ENCODE measurements around the gene SEC14L3. TPM values are rescaled to one million over a fixed set of nuclear protein-coding genes. Genes with fewer than 3 reads are reported as not detected.

Gene SEC14L3
- polyA plus RNA-seq, 3 donors = not detected

DNA sequence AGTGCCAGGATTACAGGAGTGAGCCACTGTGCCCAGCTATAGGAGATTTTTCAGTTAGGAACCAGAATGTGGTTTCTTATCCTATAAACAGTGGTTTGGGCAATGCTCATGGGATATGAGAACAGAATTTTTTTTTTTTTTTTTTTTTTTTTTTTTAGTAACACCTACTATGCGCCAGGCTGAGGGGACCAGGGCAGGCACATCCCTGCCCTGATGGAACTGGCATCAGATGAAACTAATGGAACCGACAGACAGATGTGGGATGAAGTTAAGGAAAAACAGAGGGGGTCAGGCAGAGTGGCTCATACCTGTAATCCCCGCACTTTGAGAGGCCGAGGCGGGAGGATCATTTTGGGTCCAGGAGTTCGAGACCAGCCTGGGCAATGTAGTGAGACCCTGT, 28.8 kb upstream of the SEC14L3 start:
- WGBS (ENCODE audit: insufficient coverage) = 100% methylated on average over 2 of the region's 6 CpGs
- Histone ChIP-seq H3K79me2 (ENCODE audit: insufficient read depth, low read length) (no peaks in the 10 kb centered on the region), H3K27ac (ENCODE audit: low read depth in 1 of 2, low read length in 2 of 2) (no peak overlapping the region), H3K4me3 (replicated peaks in 1 of 3; ENCODE audit: low read depth in 2 of 3, low read length in 3 of 3) (no peak overlapping the region), H3K9me3 (replicated peaks in 1 of 2; ENCODE audit: control insufficient read depth in 1 of 2, insufficient read depth in 1 of 2, low read length in 2 of 2) (no peaks in the 10 kb centered on the region), H4K20me1 (ENCODE audit: insufficient read depth, low read length) (no peaks in the 10 kb centered on the region), H2AFZ (ENCODE audit: insufficient read depth, low read depth, low read length, poor library complexity, severe bottlenecking) (no peak overlapping the region), H3K27me3 (ENCODE audit: control insufficient read depth in 2 of 2, insufficient read depth in 2 of 2, low read length in 2 of 2) (peaks cover 2 to 17% of the 10 kb centered on the region in 2 donors), H3K9ac (ENCODE audit: insufficient read depth, low read length, poor library complexity, severe bottlenecking) (no peak overlapping the region), H3K4me2 (replicated peaks; ENCODE audit: extremely low read depth, low read length, poor library complexity, severe bottlenecking) (no peak overlapping the region), H3K36me3 (replicated peaks in 1 of 2; ENCODE audit: control insufficient read depth in 1 of 2, insufficient read depth in 2 of 2, low read length in 2 of 2) (no peaks in the 10 kb centered on the region), H3K4me1 (ENCODE audit: control insufficient read depth in 1 of 2, insufficient read depth in 2 of 2, low read length in 2 of 2) (no peaks in the 10 kb centered on the region)
- no peaks in the 10 kb centered on the region for H3K36me3 Mint-ChIP-seq
- peaks cover 0 to 13% (median 0%) of the 10 kb centered on the region in 7 donors for H3K9me3 Mint-ChIP-seq
- no peak for DNase-seq
- peaks cover 19 to 36% (median 31%) of the 10 kb centered on the region in 3 donors for H3K27me3 Mint-ChIP-seq (ENCODE audit: low read depth in 3 of 3)
- H3K27ac Mint-ChIP-seq = no peak overlapping the region
- no peak overlapping the region for H3K4me3 Mint-ChIP-seq
- no peaks in the 10 kb centered on the region for H3K4me1 Mint-ChIP-seq
- intact Hi-C loops (cut with micrococcal nuclease) = no loop called here
- TF ChIP-seq, protein P1, sequence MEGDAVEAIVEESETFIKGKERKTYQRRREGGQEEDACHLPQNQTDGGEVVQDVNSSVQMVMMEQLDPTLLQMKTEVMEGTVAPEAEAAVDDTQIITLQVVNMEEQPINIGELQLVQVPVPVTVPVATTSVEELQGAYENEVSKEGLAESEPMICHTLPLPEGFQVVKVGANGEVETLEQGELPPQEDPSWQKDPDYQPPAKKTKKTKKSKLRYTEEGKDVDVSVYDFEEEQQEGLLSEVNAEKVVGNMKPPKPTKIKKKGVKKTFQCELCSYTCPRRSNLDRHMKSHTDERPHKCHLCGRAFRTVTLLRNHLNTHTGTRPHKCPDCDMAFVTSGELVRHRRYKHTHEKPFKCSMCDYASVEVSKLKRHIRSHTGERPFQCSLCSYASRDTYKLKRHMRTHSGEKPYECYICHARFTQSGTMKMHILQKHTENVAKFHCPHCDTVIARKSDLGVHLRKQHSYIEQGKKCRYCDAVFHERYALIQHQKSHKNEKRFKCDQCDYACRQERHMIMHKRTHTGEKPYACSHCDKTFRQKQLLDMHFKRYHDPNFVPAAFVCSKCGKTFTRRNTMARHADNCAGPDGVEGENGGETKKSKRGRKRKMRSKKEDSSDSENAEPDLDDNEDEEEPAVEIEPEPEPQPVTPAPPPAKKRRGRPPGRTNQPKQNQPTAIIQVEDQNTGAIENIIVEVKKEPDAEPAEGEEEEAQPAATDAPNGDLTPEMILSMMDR (IDR thresholded peaks at IDR 0.05) = no peak

DNA sequence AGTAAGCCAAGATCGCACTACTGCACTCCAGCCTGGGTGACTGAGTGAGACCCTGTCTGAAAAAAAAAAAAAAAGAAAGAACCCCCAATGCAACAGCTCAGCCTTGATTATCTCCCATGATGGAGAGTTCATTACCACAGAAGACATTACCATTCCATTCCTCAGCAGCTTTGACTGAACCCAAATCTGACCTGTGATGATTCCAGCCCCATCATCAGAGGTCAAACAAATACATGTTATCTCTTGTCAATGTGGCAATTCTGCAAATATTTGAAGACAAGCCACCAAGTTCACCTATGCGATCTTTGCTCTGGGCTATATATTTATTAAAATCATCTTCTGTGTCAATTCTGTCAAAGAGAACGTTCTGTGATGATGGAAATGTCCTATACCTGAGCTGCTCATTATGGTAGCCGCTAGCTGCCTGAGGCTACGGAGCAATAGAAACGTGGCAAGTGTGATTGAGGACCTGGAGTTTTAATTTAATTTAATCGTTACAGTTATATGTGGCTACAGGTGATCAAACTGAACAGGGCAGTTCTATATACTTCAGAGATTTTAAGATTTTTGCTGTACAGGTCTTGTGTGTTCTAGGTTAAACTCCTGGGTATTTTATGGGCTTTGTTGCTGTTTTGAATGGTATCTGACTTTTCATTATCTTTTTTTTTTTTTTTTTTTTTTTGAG, 25.8 kb upstream of the SEC14L3 start:
- no peak for DNase-seq
- Histone ChIP-seq H3K4me1 (ENCODE audit: control insufficient read depth in 1 of 2, insufficient read depth in 2 of 2, low read length in 2 of 2) (no peaks in the 10 kb centered on the region), H3K4me2 (replicated peaks; ENCODE audit: extremely low read depth, low read length, poor library complexity, severe bottlenecking) (no peak overlapping the region), H3K79me2 (ENCODE audit: insufficient read depth, low read length) (no peaks in the 10 kb centered on the region), H3K9ac (ENCODE audit: insufficient read depth, low read length, poor library complexity, severe bottlenecking) (no peak overlapping the region), H3K4me3 (replicated peaks in 1 of 3; ENCODE audit: low read depth in 2 of 3, low read length in 3 of 3) (no peak overlapping the region), H2AFZ (ENCODE audit: insufficient read depth, low read depth, low read length, poor library complexity, severe bottlenecking) (no peak overlapping the region), H3K9me3 (replicated peaks in 1 of 2; ENCODE audit: control insufficient read depth in 1 of 2, insufficient read depth in 1 of 2, low read length in 2 of 2) (no peaks in the 10 kb centered on the region), H4K20me1 (ENCODE audit: insufficient read depth, low read length) (no peaks in the 10 kb centered on the region), H3K36me3 (replicated peaks in 1 of 2; ENCODE audit: control insufficient read depth in 1 of 2, insufficient read depth in 2 of 2, low read length in 2 of 2) (no peaks in the 10 kb centered on the region), H3K27me3 (ENCODE audit: control insufficient read depth in 2 of 2, insufficient read depth in 2 of 2, low read length in 2 of 2) (no peaks in the 10 kb centered on the region), H3K27ac (ENCODE audit: low read depth in 1 of 2, low read length in 2 of 2) (no peak overlapping the region)
- Mint-ChIP-seq H3K27me3 (ENCODE audit: low read depth in 3 of 3) (peaks cover 9 to 21% (median 15%) of the 10 kb centered on the region in 3 donors), H3K27ac (no peak overlapping the region), H3K4me3 (no peak overlapping the region), H3K4me1 (no peaks in the 10 kb centered on the region), H3K36me3 (no peaks in the 10 kb centered on the region), H3K9me3 (peaks cover 0 to 4% (median 0%) of the 10 kb centered on the region in 7 donors)
- 90% methylated on average over 2 of the region's 7 CpGs for WGBS (ENCODE audit: insufficient coverage)
- TF ChIP-seq, protein P1 (IDR thresholded peaks at IDR 0.05) = no peak
- intact Hi-C loops (cut with micrococcal nuclease) = no loop called here
